ENCODE measurements around the gene KLHDC3. TPM values are rescaled to one million over a fixed set of nuclear protein-coding genes. Genes with fewer than 3 reads are reported as not detected.
"Not testable (repeated sequence)": the region's sequence is repeated elsewhere in the genome, so short reads cannot be mapped to it uniquely, and the experiment has no call there.

KLHDC3 gene
- total RNA-seq, 1 donor from 2014 or later, result 42.5 TPM

DNA sequence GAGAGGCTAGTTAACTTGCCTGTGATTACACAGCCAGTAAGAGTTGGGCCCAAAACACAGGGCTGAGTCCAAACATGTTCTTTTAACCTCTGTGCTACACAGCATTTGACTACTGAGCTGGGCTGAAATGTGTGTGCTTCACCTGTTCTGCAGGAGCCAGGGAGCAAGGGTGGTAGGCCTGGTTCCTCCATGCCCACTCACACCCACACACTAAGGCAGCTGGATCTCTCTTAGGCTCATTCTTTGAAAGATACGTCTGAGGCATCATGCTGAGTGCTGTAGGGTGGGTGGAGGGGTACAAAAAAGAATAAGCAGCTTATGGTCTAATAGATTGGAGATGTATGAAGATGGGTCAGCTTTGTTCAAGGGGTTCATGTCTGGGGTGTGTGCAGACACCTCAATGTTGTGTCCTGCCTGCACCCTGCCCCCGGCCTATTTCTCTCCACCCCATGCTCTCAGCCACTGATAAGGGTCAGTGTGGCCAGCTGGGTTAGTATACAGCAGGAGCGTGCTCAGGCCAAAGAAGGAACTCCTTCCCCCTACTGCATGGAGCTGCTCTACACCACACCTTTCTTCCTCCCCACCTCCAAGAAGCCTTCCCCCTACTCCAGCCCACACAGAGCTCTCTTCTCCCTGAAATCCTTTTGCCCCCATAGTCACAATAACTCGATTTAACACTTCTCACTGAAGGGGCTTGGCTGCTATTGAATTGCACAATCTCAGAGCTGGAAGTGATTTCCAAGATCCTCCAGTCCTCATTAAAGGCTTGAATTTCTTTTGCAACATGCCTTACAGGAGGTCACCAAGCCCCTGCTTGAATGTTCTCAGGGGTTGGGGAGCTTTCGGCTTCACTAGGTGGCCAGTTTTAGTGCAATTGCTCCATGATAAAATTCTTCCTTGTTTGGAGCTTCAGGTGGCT, 26.3 kb upstream of the KLHDC3 start:
- ATAC-seq (no peak), DNase-seq (ENCODE audit: low spot score) (no peak)

DNA sequence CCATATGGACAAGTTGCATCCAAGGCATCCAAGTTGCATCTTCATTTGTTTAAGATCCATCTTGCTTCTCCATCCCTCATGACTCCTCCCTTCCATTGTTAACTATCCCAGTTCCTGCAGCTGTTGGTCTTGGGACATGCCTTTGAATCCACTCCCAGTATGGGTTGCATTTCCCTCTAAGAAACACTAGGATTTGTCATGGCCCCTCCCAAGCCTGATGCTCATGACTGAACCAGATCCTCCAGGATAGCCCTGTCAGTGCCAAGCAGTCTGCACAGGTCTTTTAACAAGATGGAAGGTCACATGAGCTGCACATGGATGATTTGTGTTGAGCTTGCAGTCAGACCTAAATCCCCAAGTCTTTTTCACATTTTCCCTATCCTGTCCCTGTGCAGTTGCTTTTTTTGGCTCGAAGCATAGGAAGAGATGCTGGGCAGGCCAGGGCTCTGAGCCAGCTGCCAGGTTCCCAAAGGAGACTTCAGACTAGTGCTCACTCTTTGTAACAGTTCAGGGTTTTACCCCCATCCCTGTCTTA, 25.5 kb upstream of the KLHDC3 start:
- ATAC-seq, result no peak

DNA sequence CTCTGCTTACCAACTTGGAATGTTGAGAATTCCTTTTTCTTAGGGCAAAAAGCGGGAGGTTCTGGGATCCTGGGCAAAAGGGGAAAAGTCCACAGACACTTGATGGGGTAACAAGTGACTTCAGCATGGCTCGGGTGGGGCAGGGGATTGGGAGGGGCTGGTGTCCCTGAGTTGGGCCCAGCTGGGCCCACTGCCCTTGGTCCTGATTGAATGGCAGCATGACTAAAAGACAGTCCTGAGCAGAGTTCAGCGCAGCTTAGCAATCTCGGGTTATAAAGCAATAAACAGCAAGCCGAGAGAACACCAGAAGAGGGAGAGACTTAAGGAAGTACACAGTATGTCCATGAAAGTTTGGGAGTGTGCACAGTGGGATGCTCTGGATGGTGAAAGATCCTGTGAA, 24.1 kb upstream of the KLHDC3 start:
- DNase-seq (ENCODE audit: low spot score), result no peak
- ATAC-seq, result no peak

More for the DNA sequence above, 25.5 kb upstream of the KLHDC3 start:
- no peak for DNase-seq (ENCODE audit: low spot score)

DNA sequence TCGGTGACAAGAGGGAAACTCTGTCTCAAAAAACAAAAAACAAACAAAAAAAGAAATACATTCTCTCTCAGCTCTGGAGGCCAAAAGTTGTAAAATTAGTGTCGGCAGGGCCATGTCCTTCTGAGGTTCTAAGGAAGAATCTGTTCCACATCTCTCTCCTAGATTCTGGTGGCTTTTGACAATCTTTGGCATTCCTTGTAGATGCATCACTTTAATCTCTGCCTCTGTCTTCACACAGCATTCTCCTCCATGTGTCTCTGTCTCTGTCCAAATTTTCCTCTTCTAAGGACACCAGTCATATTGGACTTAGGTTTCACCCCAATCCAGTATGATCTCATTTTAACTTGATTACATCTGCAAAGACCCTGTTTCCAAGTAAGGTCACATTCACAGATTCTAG, 20.6 kb upstream of the KLHDC3 start:
- DNase-seq (ENCODE audit: low spot score) (no peak), ATAC-seq (no peak)

DNA sequence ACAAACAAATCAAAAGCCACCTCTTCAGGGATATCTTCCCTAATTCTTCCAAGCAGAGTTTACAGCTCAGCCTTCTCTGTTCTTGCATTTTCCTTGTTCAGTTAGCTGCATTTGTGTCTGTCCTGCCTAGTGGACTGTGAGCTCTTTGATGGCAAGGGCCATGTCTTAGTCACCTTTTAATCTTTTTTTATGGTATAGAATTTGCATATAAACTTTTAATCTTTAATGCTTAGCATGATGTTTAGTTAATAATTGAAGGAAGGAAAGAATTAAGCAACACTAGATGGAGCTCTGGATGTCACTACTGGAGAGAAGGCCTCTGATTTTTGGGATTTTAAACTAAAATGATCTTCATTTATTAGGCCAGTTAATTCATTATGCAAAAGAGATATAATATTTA, 17.5 kb upstream of the KLHDC3 start:
- ATAC-seq (peak; percentile 68), DNase-seq (ENCODE audit: low spot score) (no peak)

DNA sequence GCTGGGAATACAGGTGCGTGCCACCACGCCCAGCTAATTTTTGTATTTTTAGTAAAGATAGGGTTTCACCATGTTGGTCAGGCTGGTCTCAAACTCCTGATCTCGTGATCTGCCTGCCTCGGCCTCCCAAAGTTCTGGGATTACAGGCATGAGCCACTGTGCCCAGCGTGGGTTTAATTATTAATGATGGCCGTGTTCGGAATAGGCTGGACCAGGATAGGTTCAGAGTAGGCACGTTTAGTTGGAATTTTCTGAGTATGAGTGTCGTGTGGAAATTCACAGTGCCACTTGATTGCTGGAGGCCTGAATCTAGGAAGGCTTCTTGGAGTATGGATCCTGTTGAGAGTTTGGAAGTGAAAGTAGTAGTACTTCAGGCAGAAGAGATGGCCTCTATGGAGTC, 15.8 kb upstream of the KLHDC3 start:
- ATAC-seq, result peak; percentile 73
- DNase-seq (ENCODE audit: low spot score), result not testable (repeated sequence)

DNA sequence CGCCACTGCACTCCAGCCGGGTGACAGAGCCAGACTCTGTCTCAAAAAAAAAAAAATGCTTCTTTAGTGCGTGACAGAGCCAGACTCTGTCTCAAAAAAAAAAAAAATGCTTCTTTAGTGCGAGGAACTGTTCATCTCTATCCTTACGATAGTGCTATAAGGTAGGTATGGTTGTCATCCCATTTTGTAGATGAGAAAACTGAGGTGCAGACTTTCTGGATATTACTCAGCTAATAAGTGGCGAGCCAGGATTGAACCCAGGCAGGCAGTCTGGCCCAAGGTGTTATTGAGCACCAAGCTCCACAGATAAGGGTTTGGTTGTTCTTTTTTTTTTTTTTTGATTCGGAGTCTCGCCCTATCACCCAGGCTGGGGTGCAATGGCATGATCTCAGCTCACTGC, 12.2 kb upstream of the KLHDC3 start:
- DNase-seq (ENCODE audit: low spot score) (no peak), ATAC-seq (no peak)

DNA sequence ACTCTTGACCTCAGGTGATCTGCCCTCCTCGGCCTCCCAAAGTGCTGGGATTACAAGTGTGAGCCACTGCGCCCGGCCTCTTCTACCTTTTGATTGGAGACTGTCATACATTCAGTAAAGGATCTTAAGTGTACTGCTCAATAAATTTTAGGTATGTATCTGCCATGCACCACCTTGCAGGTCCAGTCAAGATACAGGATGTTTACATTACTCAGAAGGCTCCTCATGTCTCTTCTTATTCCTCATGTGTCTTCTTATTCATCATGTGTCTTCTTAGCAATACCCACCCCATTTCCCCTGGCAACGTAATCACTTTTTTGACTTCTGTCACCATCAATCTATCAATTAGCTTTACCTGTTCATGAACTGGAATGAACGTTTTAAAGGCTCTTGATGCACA, 8.2 kb upstream of the KLHDC3 start:
- DNase-seq (ENCODE audit: low spot score) (no peak), ATAC-seq (no peak)

DNA sequence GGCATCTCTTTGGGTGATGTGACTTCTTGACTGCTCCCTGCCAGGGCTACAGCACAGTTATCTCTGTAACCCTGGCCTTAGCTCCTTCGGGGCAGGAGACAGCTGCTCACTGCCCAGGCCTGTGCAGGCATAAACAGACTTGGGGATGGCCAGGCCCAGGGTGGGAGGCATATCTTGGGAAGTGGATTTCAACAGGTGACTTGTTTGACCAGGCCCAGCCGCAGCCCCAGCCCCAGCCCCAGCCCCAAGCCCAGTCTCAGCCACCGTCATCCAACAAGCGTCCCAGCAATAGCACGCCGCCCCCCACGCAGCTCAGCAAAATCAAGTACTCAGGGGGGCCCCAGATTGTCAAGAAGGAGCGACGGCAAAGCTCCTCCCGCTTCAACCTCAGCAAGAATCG, 7.8 kb upstream of the KLHDC3 start:
- no peak for DNase-seq (ENCODE audit: low spot score)
- ATAC-seq, result no peak

DNA sequence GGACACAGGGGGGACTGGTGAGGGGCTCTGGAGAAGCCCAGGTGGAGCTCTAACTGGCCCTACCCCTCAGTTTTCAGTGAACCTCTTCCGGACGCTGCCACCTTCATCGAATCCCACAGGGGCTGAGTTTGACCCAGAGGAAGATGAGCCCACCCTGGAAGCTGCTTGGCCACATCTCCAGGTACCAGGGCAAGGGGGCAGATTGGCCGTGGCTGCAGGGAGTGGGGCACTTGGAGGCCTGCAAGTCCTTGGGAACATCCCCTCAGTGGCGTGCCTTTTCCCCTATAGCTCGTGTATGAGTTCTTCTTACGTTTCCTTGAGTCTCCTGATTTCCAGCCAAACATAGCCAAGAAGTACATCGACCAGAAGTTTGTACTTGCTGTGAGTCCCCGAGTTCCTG, 6.9 kb upstream of the KLHDC3 start:
- no peak for DNase-seq (ENCODE audit: low spot score)
- no peak for ATAC-seq

DNA sequence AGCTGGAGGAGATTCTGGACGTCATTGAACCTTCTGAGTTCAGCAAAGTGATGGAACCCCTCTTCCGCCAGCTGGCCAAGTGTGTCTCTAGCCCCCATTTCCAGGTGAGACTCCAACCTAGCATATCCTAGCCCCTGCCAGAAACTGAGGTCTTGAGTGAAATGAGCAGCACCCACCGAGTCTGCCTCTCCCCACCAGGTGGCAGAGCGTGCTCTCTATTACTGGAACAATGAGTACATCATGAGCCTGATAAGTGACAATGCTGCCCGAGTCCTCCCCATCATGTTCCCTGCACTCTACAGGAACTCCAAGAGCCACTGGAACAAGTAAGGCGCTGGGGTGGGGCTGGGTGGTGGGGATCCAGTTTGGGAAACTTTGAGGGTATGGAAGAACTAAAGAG, 4.9 kb upstream of the KLHDC3 start:
- DNase-seq (ENCODE audit: low spot score) (no peak), ATAC-seq (no peak)

DNA sequence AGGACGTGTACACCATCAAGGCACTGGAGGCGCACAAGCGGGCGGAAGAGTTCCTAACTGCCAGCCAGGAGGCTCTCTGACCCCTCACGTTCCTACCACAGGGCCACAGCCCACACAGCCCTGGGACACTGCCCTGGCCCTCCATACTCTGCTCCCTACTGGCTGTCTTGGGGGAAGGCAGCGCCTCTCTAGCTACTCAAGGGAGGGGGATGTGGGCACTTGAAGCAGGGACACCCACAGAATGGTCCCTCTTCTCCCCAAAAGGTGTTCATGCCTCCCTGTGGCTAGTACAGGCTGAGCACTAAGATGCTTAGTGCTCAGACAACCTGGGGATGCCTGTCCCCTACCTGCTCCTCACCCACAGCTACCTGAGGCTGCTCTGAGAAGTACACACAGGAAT, 2.8 kb upstream of the KLHDC3 start:
- DNase-seq (ENCODE audit: low spot score) (no peak), ATAC-seq (no peak)

DNA sequence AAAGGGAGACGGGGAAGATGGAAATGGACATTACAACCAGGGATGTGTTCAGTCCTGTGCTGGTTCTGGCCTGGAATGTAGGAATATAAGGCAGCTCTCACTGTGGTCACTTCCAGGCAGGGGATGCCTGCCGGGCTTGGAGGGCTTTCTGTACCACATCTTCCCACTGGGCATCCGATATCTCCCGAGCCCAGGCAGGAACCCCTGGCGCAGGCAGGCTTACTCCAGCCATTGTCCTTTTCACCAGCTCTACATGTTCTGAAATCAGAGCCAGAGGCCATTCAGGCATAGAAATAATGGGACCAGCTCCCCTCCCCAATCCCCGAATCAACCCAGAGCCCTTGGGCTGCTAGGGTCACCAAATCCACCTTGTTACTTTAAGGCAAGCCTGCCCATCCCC, 1.7 kb upstream of the KLHDC3 start:
- ATAC-seq (no peak), DNase-seq (ENCODE audit: low spot score) (no peak)

DNA sequence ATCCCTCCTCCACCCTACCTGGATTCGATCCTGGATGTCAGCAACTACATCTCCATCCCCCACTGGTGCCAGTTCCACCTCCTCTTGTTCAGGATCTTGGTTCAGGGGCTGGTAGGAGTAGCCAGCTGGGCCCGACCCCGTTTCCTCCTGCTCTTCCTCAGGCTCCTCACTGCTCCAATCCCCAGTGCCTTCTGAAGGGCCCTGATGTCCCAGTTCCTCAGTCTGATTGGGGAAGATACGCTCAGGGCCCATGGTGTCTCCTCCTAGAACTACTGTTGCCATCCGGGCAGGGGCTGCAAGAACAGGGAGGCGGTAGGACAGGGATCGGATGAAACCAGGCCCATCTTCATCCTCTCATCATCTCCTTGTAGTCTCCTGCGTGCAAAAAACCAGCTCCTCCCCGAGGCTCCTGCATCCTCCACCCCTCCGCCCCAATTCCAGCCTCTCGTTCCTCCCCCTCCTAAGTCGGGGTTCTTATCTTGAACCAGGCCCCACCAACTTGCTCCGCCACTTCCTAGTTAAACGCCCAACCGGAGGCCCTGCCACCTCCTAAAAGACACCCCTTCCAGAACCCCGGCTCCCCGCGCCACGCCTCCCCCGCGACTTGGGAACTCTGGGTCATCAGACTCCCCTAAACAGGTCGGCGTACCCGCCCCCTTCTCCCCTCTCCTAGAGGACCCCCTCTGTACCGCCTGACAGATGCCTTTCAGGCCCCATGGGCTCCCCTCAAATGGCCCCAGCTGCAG, 779 bp upstream of the KLHDC3 start:
- DNase-seq (ENCODE audit: low spot score), result no peak
- no peak for ATAC-seq

DNA sequence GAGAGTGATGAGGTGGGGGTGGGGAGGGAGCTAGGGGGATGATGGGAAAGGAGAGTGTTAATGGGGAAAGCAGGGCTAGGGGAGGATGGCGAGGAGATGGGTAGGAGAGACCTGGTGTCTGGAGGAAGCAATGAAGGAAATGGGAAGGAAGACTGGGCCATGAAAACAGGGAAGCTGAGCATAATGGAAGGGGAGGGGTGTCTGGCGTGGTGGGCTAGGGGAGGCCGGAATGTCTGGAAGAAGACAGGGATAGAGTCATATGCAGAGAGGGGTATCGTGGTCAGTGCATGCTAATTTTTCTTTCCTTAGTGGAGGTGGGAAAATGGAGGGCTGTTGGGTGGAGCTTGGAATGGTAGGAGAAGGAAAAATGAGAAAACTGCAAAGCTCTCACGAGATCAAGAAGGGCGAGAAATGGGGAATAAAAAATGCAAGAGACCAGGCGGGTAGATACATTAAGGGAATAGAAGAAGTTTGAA, 423 bp downstream of the KLHDC3 start:
- DNase-seq (ENCODE audit: low spot score), result no peak
- ATAC-seq, result no peak

DNA sequence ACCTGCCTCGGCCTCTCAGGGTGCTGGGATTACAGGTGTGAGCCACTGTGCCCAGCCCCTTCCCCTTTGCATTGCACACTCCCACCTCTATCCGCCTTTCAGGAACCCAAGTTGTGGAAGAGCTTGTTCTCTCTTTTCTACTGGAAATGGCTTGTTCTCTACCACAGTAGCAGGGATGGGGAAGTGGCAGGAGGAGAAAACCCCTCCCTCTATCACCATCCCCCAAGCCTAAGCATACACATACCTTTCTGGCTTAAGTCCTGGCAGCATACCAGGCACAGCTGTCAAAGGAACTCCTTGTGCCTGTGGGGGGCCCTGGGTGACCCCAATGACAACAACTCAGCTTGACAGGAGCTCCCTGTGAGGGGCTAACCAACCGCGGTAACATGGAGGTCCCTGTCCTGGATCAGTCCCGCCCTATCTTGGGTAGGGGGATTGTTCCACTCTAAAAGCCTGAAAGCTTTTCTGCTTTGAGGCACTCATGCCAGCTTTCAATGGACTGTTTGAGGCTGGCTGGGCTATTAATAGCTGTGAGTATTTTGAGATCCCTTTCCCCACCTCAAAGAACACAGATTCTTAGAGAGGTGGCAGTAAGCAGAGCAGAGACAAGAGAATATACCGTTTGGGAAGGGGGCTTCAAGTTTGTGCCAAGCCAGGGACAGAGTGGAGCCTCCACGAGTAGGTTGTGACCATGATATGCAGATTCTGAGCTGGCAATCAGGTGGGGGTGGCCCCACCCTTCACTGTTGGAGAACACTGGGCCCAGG, 2.3 kb downstream of the KLHDC3 start:
- ATAC-seq, result no peak
- DNase-seq (ENCODE audit: low spot score), result no peak

DNA sequence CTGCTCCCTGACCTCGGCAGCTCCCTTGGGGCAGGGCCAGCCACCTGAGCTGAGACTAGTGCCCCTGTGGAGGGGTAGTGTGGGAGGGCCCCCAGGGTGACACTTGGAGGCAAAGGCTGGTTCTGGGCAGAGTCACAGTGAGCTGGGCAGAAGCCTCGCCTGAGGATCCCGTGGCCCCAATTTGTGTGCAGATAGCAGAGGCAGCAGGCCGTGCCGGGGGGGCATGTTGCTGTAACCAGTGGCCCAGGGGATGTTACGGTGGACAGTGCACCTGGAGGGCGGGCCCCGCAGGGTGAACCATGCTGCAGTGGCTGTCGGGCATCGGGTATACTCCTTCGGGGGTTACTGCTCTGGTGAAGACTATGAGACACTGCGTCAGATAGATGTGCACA, 2.9 kb downstream of the KLHDC3 start:
- no peak for DNase-seq (ENCODE audit: low spot score)
- ATAC-seq, result no peak

DNA sequence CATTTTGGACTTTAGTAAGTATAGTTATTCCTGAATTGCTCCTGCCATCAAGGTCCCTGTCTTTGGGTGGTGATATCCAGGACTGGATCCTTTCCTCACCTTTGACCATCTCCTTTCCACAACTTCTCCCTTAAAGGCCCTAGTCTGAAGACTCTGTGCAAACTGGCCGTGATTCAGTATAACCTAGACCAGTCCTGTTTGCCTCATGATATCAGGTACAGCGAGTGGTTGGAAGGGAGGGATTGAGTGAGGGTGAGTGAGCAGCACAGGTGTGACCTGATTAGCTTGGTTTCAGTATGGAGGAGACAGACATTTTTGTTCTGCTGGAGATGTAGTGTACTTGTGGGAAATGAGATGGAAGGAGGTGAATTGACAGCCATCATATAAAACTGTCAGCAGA, 5.1 kb downstream of the KLHDC3 start:
- DNase-seq (ENCODE audit: low spot score), result no peak
- no peak for ATAC-seq

DNA sequence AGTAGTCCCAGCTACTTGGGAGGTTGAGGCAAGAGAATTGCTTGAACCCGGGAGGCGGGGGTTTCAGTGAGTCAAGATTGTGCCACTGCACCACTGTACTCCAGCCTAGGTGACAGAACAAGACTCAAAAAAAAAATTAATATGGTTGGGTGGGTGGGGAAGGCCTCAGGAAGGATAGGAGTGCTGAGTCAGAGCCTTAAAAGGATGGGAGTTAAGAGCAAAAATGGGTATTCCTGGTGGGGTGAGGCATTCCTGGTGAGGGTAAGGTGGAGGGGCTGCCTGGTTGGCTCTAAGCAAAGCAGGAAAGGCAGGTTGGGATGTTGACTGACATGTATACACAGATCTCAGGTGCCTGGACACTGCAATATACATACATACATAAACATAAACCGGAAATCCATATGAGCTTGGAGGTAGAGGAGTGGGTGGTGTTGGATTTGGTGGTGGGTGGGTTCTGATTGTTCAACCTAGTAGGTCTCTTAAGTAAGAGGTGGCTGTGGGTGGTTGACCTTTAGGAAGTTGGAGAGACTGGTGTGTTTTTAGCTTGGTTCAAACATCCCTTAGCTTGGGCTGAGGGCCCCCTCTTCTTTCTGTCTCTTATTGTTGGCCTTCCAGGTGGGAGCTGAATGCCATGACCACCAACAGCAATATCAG, 6.1 kb downstream of the KLHDC3 start:
- ATAC-seq, result no peak
- DNase-seq (ENCODE audit: low spot score), result no peak

DNA sequence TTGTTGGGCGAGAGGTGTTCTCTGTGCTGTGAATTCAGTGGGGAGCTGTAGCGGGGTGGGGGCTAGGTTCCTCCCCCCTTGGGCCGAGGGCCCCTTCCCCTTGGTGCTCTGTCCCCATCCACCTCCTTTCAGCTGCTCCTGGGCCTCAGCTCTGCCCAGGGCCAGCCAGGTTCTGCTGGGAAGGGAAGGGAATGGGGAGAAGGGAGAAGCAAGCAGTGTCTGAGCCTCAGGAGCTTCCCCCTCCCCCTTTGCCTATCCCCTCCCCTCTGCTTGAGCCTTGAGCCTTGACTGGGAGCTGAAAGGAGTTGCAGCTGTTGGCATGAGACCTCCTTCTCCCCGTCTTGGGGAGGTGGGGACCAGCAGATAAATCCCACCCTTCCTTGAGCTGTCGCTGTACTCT, 6.8 kb downstream of the KLHDC3 start:
- ATAC-seq (peak; percentile 15), DNase-seq (ENCODE audit: low spot score) (no peak)
